ENCODE measurements around the gene GOLT1B. TPM values are rescaled to one million over a fixed set of nuclear protein-coding genes. Genes with fewer than 3 reads are reported as not detected.
A peak's percentile ranks its signal among the peaks of the same experiment; 100 is the strongest.

GOLT1B gene
- total RNA-seq, 1 donor from 2014 or later: 90.3 TPM

DNA sequence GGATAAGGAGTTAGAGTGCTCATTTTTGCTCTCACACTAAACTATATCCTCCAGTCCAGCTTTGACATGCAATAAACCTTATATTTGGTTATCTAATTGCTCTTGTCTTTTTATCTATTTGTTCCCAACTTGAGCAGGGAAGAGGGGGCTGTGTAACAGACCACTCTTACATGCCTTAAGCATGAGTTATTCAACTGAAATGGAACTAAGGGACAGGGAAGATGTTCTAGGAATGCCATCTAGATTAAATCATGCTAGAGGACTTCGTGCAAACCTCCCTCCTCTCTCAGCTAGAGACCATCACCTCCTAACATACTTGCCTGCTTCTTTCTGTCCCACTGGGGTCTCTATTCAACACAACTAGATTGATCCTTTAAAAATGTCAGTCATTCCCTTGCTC, 45.1 kb downstream of the GOLT1B start:
- Histone ChIP-seq H4K20me1 (ENCODE audit: insufficient read depth, low read length) (no peaks in the 10 kb centered on the region), H3K36me3 (ENCODE audit: insufficient read depth, low read length) (no peaks in the 10 kb centered on the region), H3K9ac (ENCODE audit: low read length) (no peak overlapping the region), H3K4me2 (ENCODE audit: low read length) (no peak overlapping the region), H3K27ac (ENCODE audit: low read depth, low read length) (no peak overlapping the region), H2AFZ (ENCODE audit: low read depth, low read length) (no peak overlapping the region), H3K4me1 (ENCODE audit: insufficient read depth, low read length) (no peaks in the 10 kb centered on the region), H3K79me2 (ENCODE audit: insufficient read depth, low read length) (no peaks in the 10 kb centered on the region), H3K9me3 (ENCODE audit: insufficient read depth, low read depth, low read length) (no peaks in the 10 kb centered on the region), H3K27me3 (ENCODE audit: insufficient read depth, low read length) (no peaks in the 10 kb centered on the region), H3K4me3 (ENCODE audit: insufficient read depth, low read depth, low read length) (no peak overlapping the region)
- H3K4me3 Mint-ChIP-seq (ENCODE audit: unreplicated experiment): no peak overlapping the region
- peaks cover 19% of the 10 kb centered on the region for H3K4me1 Mint-ChIP-seq (ENCODE audit: low read depth, unreplicated experiment)
- H3K27me3 Mint-ChIP-seq (ENCODE audit: low read depth, unreplicated experiment): no peaks in the 10 kb centered on the region
- no peak for TF ChIP-seq EZH2 (IDR thresholded peaks at IDR 0.05; ENCODE audit: insufficient read depth, low read length)
- TF ChIP-seq, protein P1, sequence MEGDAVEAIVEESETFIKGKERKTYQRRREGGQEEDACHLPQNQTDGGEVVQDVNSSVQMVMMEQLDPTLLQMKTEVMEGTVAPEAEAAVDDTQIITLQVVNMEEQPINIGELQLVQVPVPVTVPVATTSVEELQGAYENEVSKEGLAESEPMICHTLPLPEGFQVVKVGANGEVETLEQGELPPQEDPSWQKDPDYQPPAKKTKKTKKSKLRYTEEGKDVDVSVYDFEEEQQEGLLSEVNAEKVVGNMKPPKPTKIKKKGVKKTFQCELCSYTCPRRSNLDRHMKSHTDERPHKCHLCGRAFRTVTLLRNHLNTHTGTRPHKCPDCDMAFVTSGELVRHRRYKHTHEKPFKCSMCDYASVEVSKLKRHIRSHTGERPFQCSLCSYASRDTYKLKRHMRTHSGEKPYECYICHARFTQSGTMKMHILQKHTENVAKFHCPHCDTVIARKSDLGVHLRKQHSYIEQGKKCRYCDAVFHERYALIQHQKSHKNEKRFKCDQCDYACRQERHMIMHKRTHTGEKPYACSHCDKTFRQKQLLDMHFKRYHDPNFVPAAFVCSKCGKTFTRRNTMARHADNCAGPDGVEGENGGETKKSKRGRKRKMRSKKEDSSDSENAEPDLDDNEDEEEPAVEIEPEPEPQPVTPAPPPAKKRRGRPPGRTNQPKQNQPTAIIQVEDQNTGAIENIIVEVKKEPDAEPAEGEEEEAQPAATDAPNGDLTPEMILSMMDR (IDR thresholded peaks at IDR 0.05; ENCODE audit: insufficient read depth, low read depth, low read length): no peak
- H3K9me3 Mint-ChIP-seq (ENCODE audit: unreplicated experiment): no peaks in the 10 kb centered on the region
- no peak for FAIRE-seq
- DNase-seq (ENCODE audit: low read depth): no peak
- peak overlapping the region; percentile 72 for H3K27ac Mint-ChIP-seq (ENCODE audit: unreplicated experiment)
- H3K36me3 Mint-ChIP-seq (ENCODE audit: low read depth, unreplicated experiment): no peaks in the 10 kb centered on the region

DNA sequence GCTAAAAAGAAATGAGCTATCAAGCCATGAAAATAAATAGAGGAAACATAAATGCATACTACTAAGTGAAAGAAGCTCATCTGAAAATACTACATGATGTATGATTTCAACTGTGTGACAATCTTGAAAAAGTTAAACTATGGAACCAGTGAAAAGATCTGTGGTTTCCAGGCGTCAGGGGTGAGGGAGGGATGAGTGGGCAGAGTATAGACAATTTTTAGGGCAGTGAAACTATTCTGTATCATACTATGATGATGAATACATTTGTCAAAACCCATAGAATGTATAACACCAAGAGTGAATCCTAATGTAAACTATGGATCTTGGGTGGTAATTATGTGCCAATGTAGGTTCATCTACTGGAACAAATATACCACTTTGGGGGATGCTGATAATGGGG, 45.8 kb downstream of the GOLT1B start:
- no peak for FAIRE-seq
- TF ChIP-seq, protein P1 (IDR thresholded peaks at IDR 0.05; ENCODE audit: insufficient read depth, low read depth, low read length): no peak
- TF ChIP-seq EZH2 (IDR thresholded peaks at IDR 0.05; ENCODE audit: insufficient read depth, low read length): no peak
- H4K20me1 ChIP-seq (ENCODE audit: insufficient read depth, low read length): no peaks in the 10 kb centered on the region
- no peaks in the 10 kb centered on the region for H3K9me3 Mint-ChIP-seq (ENCODE audit: unreplicated experiment)
- no peak overlapping the region for H3K27ac ChIP-seq (ENCODE audit: low read depth, low read length)
- H3K36me3 ChIP-seq (ENCODE audit: insufficient read depth, low read length): no peaks in the 10 kb centered on the region
- H3K4me1 Mint-ChIP-seq (ENCODE audit: low read depth, unreplicated experiment): peaks cover 19% of the 10 kb centered on the region
- no peak for DNase-seq (ENCODE audit: low read depth)
- H3K9me3 ChIP-seq (ENCODE audit: insufficient read depth, low read depth, low read length): no peaks in the 10 kb centered on the region
- no peaks in the 10 kb centered on the region for H3K36me3 Mint-ChIP-seq (ENCODE audit: low read depth, unreplicated experiment)
- H3K27me3 Mint-ChIP-seq (ENCODE audit: low read depth, unreplicated experiment): no peaks in the 10 kb centered on the region
- H2AFZ ChIP-seq (ENCODE audit: low read depth, low read length): no peak overlapping the region
- no peak overlapping the region for H3K4me2 ChIP-seq (ENCODE audit: low read length)
- no peaks in the 10 kb centered on the region for H3K4me1 ChIP-seq (ENCODE audit: insufficient read depth, low read length)
- H3K4me3 ChIP-seq (ENCODE audit: insufficient read depth, low read depth, low read length): no peak overlapping the region
- H3K79me2 ChIP-seq (ENCODE audit: insufficient read depth, low read length): no peaks in the 10 kb centered on the region
- no peak overlapping the region for H3K4me3 Mint-ChIP-seq (ENCODE audit: unreplicated experiment)
- H3K27ac Mint-ChIP-seq (ENCODE audit: unreplicated experiment): peak overlapping the region; percentile 43
- H3K9ac ChIP-seq (ENCODE audit: low read length): no peak overlapping the region
- no peaks in the 10 kb centered on the region for H3K27me3 ChIP-seq (ENCODE audit: insufficient read depth, low read length)

DNA sequence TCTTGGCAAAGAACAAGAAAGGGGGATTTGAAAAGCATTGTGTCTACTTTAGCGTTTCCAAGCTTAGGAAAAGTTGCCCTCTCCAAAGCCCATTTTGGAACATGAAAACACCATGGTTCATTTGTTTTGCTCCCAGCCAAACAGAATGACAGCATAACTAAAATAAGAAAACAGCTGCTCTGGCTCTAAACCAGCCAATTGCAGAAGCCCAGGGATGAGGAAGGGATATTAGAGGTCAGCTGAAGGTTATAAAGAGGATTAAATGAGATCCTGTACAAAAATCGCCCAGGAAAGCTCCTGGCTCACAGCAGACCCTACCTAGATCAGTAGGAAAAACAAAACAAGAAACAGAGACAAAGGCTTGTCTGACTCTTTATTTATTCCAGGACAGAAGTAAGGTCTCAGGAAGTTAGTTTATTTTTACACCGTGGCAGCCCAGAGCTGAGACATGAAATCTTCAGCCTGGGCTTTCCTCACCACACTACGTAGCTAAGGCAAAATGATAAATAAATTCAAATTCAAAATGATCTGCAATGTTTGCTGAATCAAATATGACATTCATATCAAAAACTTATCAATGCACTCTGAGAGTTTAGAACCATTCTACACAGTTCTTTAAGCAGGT, 50.4 kb downstream of the GOLT1B start:
- Mint-ChIP-seq H3K27ac (ENCODE audit: unreplicated experiment) (no peak overlapping the region), H3K27me3 (ENCODE audit: low read depth, unreplicated experiment) (no peaks in the 10 kb centered on the region), H3K9me3 (ENCODE audit: unreplicated experiment) (peaks cover 4% of the 10 kb centered on the region), H3K4me1 (ENCODE audit: low read depth, unreplicated experiment) (peaks cover 5% of the 10 kb centered on the region), H3K4me3 (ENCODE audit: unreplicated experiment) (no peak overlapping the region), H3K36me3 (ENCODE audit: low read depth, unreplicated experiment) (no peaks in the 10 kb centered on the region)
- Histone ChIP-seq H2AFZ (ENCODE audit: low read depth, low read length) (no peak overlapping the region), H3K27me3 (ENCODE audit: insufficient read depth, low read length) (no peaks in the 10 kb centered on the region), H4K20me1 (ENCODE audit: insufficient read depth, low read length) (no peaks in the 10 kb centered on the region), H3K4me1 (ENCODE audit: insufficient read depth, low read length) (no peaks in the 10 kb centered on the region), H3K27ac (ENCODE audit: low read depth, low read length) (no peak overlapping the region), H3K4me3 (ENCODE audit: insufficient read depth, low read depth, low read length) (no peak overlapping the region), H3K36me3 (ENCODE audit: insufficient read depth, low read length) (no peaks in the 10 kb centered on the region), H3K9ac (ENCODE audit: low read length) (no peak overlapping the region), H3K79me2 (ENCODE audit: insufficient read depth, low read length) (no peaks in the 10 kb centered on the region), H3K9me3 (ENCODE audit: insufficient read depth, low read depth, low read length) (no peaks in the 10 kb centered on the region), H3K4me2 (ENCODE audit: low read length) (no peak overlapping the region)
- FAIRE-seq (no peak), DNase-seq (ENCODE audit: low read depth) (no peak)
- TF ChIP-seq EZH2 (IDR thresholded peaks at IDR 0.05; ENCODE audit: insufficient read depth, low read length): no peak
- TF ChIP-seq, protein P1 (IDR thresholded peaks at IDR 0.05; ENCODE audit: insufficient read depth, low read depth, low read length): no peak

Measured in astrocyte (in vitro differentiated cells and primary cell).